K562 (cell line): ENCODE results near the gene TPK1. TPM values are rescaled to one million over a fixed set of nuclear protein-coding genes. Genes with fewer than 3 reads are reported as not detected.

Experiments
- ATAC-seq: fragments of 200-7000 bp; cut with Tn5 transposase; 3 replicates; pipeline ENCODE4 v1.9.1; 2020; ENCODE audit warnings: moderate library complexity
- BruUV-seq: library from RNA; stranded (reverse); fragments of 400-500 nt; replicated peaks from 2 replicates; lab custom pipeline; 2021; lab: Mats Ljungman, UMichigan
- CTCF ChIA-PET: fragments of 300-600 bp; formaldehyde crosslinking; extraction: SDS; loops from one replicate; lab custom pipeline; 2021; ENCODE audit warnings: low intra/inter-chr PET ratio; lab: Yijun Ruan, JAX
- POLR2A ChIA-PET: fragments of 300-600, 350-650 bp; sonication (Branson Sonifier 250); formaldehyde crosslinking; extraction: SDS; loops from one replicate; lab custom pipeline; 2021; ENCODE audit warnings: antibody characterized with exemption, inconsistent platforms; lab: Yijun Ruan, JAX
- DNase-seq, 4 experiments: peaks; one replicate each; pipeline versions ENCODE4 v3.0.0 to v3.0.0-alpha.2; 2011 to 2018; ENCODE audit warnings: low spot score in 3 of 4, mixed read lengths in 3 of 4; ENCODE audit errors: extremely low read depth in 1 of 4
- FAIRE-seq: peaks from 2 replicates; lab custom pipeline; 2011; peaks lifted over from hg19 to GRCh38; lab: Jason Lieb, UNC
- H2AFZ ChIP-seq: 2 replicates; pipeline ENCODE4 v1.6.0; 2011; ENCODE audit warnings: low read depth, low read length, control low read depth, inconsistent platforms
- H3K27ac ChIP-seq: fragments of 200-600 bp; 3 replicates; pipeline ENCODE4 v1.8.0; 2011; ENCODE audit warnings: low read depth, mild to moderate bottlenecking, control low read depth, inconsistent platforms, low read length, moderate library complexity, mixed read lengths; ENCODE audit errors: extremely low read depth
- H3K27me3 ChIP-seq, 2 experiments: fragments of 300-600 bp in 1 of 2; 2 replicates in 1 of 2; 3 replicates in 1 of 2; pipeline versions ENCODE4 v1.6.0 to v1.8.0; 2011; ENCODE audit warnings: inconsistent platforms in 2 of 2, low read length in 2 of 2, mild to moderate bottlenecking in 1 of 2, mixed read lengths in 1 of 2, moderate library complexity in 1 of 2; ENCODE audit not compliant: control insufficient read depth in 2 of 2, insufficient read depth in 2 of 2
- H3K36me3 ChIP-seq: fragments of 300-600 bp; 3 replicates; pipeline ENCODE4 v1.8.0; 2011; ENCODE audit warnings: mild to moderate bottlenecking, low read length, inconsistent platforms; ENCODE audit not compliant: control insufficient read depth, insufficient read depth
- H3K4me1 ChIP-seq, 2 experiments: fragments of 200-600 bp in 1 of 2; replicated peaks in 1 of 2; 2 replicates in 1 of 2; 3 replicates in 1 of 2; pipeline versions ENCODE4 v1.5.1 to v1.8.0; 2011; ENCODE audit warnings: inconsistent platforms in 2 of 2, low read length in 2 of 2, mild to moderate bottlenecking in 1 of 2, mixed read lengths in 1 of 2, moderate library complexity in 1 of 2; ENCODE audit not compliant: control insufficient read depth in 2 of 2, insufficient read depth in 2 of 2
- H3K4me2 ChIP-seq: 2 replicates; pipeline ENCODE4 v1.6.1; 2011; ENCODE audit warnings: low read length, control low read depth, inconsistent platforms, mixed read lengths; ENCODE audit not compliant: insufficient read depth
- H3K4me3 ChIP-seq: fragments of 200-600 bp; sonication (generic), shearing (Covaris generic); 2 replicates; pipeline ENCODE4 v1.5.1; 2016; ENCODE audit warnings: control low read depth, inconsistent platforms
- H3K79me2 ChIP-seq: fragments of 200-600 bp; 3 replicates; pipeline ENCODE4 v1.8.0; 2011; ENCODE audit warnings: low read length, inconsistent platforms; ENCODE audit not compliant: control insufficient read depth, insufficient read depth
- H3K9ac ChIP-seq, 2 experiments: 2 replicates each; pipeline versions ENCODE4 v1.6.0 to v1.6.1; 2011; ENCODE audit warnings: low read depth in 2 of 2, low read length in 2 of 2, control low read depth in 1 of 2, inconsistent platforms in 1 of 2, mild to moderate bottlenecking in 1 of 2, mixed read lengths in 1 of 2; ENCODE audit not compliant: insufficient read depth in 1 of 2
- H3K9me1 ChIP-seq: one replicate; pipeline ENCODE4 v1.6.0; 2011; ENCODE audit warnings: inconsistent platforms, mild to moderate bottlenecking, low read length, moderate library complexity; ENCODE audit not compliant: control insufficient read depth, insufficient read depth
- H3K9me3 ChIP-seq: replicated peaks from 2 replicates; pipeline ENCODE4 v1.5.1; 2011; ENCODE audit warnings: low read depth, low read length, inconsistent platforms; ENCODE audit not compliant: control insufficient read depth, insufficient read depth
- H4K20me1 ChIP-seq: replicated peaks from 2 replicates; pipeline ENCODE4 v1.6.1; 2011; ENCODE audit warnings: low read length, inconsistent platforms, mixed read lengths; ENCODE audit not compliant: control insufficient read depth, insufficient read depth
- ATF1 ChIP-seq, 2 experiments: fragments of 450-650 bp in 1 of 2; IDR thresholded peaks; 2 replicates each; pipeline ENCODE4 v1.6.1; 2016; ENCODE audit warnings: missing compliant biosample characterization in 1 of 2, missing genetic modification characterization in 1 of 2
- CBX2 ChIP-seq: fragments of 200-600 bp; sonication (generic); IDR thresholded peaks from one replicate; pipeline ENCODE4 v1.6.1; 2012; ENCODE audit warnings: mild to moderate bottlenecking, low read length, inconsistent platforms; ENCODE audit not compliant: insufficient read depth, poor library complexity, severe bottlenecking
- CHD1 ChIP-seq: fragments of 200-600 bp; sonication (generic); IDR thresholded peaks from one replicate; pipeline ENCODE4 v1.6.1; 2012; ENCODE audit warnings: mild to moderate bottlenecking, moderate library complexity, low read length, inconsistent platforms
- DNMT1 ChIP-seq: fragments of 450-650 bp; IDR thresholded peaks from 2 replicates; pipeline ENCODE4 v1.6.1; 2016; ENCODE audit warnings: antibody characterized with exemption, mild to moderate bottlenecking
- NEUROD1 ChIP-seq: fragments of 150-350 bp; IDR thresholded peaks from 2 replicates; pipeline ENCODE4 v1.6.1; 2014; ENCODE audit warnings: borderline replicate concordance, low read length, low read depth; ENCODE audit not compliant: partially characterized antibody
- PTRF ChIP-seq: fragments of 450-650 bp; IDR thresholded peaks from 2 replicates; pipeline ENCODE4 v1.6.1; 2016; ENCODE audit warnings: mild to moderate bottlenecking, missing genetic modification characterization, missing compliant biosample characterization
- RBM15 ChIP-seq: fragments of 200-400 bp; formaldehyde crosslinking; IDR thresholded peaks from 2 replicates; pipeline ENCODE4 v1.6.1; 2018; ENCODE audit warnings: mild to moderate bottlenecking, low read length, moderate library complexity; ENCODE audit not compliant: insufficient read depth
- TCF7 ChIP-seq: sonication (generic); IDR thresholded peaks from 2 replicates; pipeline ENCODE4 v1.6.1; 2016; ENCODE audit warnings: antibody characterized with exemption, borderline replicate concordance
- WHSC1 ChIP-seq: IDR thresholded peaks from one replicate; pipeline ENCODE4 v1.6.1; 2012; ENCODE audit warnings: low read length, control low read depth, inconsistent platforms
- ZC3H11A ChIP-seq: IDR thresholded peaks from 2 replicates; pipeline ENCODE4 v1.6.1; 2012; ENCODE audit warnings: low read depth, low read length, improper control_type of control experiment
- ZNF436 ChIP-seq: fragments of 250-450, 450-650 bp; sonication (Bioruptor Pico); formaldehyde crosslinking; IDR thresholded peaks from 2 replicates; pipeline ENCODE4 v1.7.0; 2020; ENCODE audit warnings: mild to moderate bottlenecking
- ZNF655 ChIP-seq: fragments of 250-450 bp; sonication (Bioruptor Pico); IDR thresholded peaks from 2 replicates; pipeline ENCODE4 v1.5.0; 2021
- WGBS: fragments of 100-300 bp; shearing (Covaris generic); methylation state at CpG from one replicate; pipeline ENCODE4 v1.1.6; 2016; ENCODE audit warnings: low coverage, mixed read lengths; ENCODE audit not compliant: insufficient coverage; ENCODE audit errors: missing lambda C conversion rate; 5-methylcytosine and 5-hydroxymethylcytosine counted together
- in situ Hi-C: fragments of 300-500 bp; cut with MboI; formaldehyde crosslinking; loops from 4 replicates; pipeline ENCODE4 v1.15.0; 2018; ENCODE audit warnings: inconsistent platforms, mixed read lengths
- intact Hi-C: fragments of 100-400 bp; cut with micrococcal nuclease; formaldehyde crosslinking; loops from 2 replicates; pipeline ENCODE4 v1.14.2; 2022
- polyA plus RNA-seq, 8 experiments: library from polyadenylated mRNA; depleted of rRNA in 4 of 8; stranded (reverse) in 5 of 8; unstranded in 3 of 8; fragments of >200 nt; fragmentation: Nextera tagmentation in 2 of 8; fragmentation: Illumina TruSeq in 1 of 8; extraction: Ambion mirVana in 2 of 8; extraction: Trizol in 1 of 8; gene quantifications; 2 replicates each; pipeline versions ENCODE4 v1.2.1 to v1.2.3, GENCODE V29; 2011 to 2014; ENCODE audit warnings: inconsistent platforms in 1 of 8, missing spikeins in 1 of 8
- total RNA-seq, 7 experiments: library from RNA; depleted of rRNA in 6 of 7; stranded (reverse); fragments of >200 nt in 6 of 7; fragmentation: Illumina TruSeq in 2 of 7; extraction: Trizol in 2 of 7; gene quantifications; 2 replicates each; pipeline versions ENCODE4 v1.2.1 to v1.2.3, GENCODE V29; 2011 to 2021; ENCODE audit warnings: low replicate concordance in 1 of 7
- TF ChIP-seq, protein P1 (sequence below), 3 experiments: fragments of 200-800 bp in 1 of 3; fragments of 250-450 bp in 1 of 3; fragments of 450-650 bp in 1 of 3; sonication (Bioruptor Pico) in 1 of 3; sonication (Bioruptor generic) in 1 of 3; formaldehyde crosslinking in 1 of 3; IDR thresholded peaks; 2 replicates each; pipeline versions ENCODE4 v1.6.1 to v1.8.0; 2016 to 2022; ENCODE audit warnings: mild to moderate bottlenecking in 2 of 3, missing genetic modification characterization in 2 of 3, missing compliant biosample characterization in 1 of 3, moderate library complexity in 1 of 3
- TF ChIP-seq, protein P2 (sequence below): fragments of 250-450 bp; sonication (Bioruptor Pico); IDR thresholded peaks from 2 replicates; pipeline ENCODE4 v1.4.0; 2020; ENCODE audit warnings: mild to moderate bottlenecking, moderate library complexity

Gene TPK1
- total and polyA plus RNA-seq, 9 of the 15 experiments (the other 6 are each of a cell fraction or from before 2014, with no cell fraction given), result 5.1 to 16.2 (median 9.2) TPM

DNA sequence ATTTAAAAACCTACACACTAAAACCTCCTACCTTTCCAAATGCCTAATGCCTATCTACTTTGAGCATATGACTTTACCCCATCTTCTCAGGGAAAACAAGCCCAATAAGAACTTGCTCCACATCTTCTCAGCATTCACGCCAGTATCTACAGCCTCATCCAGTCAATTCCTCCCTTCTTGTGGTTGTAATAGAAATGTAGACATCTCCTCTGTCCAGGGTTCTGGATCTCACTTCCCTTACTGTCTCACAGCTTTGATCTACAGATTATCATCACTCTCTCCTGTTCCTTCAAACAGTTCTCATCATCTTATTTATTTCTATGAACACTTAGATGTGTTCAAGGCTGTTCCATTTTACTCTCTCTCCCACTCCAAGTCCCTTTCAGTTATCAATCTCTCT, 361.9 kb downstream of the TPK1 start:
- H2AFZ ChIP-seq, result no peak overlapping the region
- POLR2A ChIA-PET, result interaction anchor here (0.6 kb wide), 1 partner anchor 1825 kb away, joined by 3 read pairs; no protein-coding TSS in a partner anchor
- FAIRE-seq (no peak), DNase-seq (no peak), ATAC-seq (no peak)
- H3K9me3 ChIP-seq, result no peaks in the 10 kb centered on the region
- intact Hi-C loops (no loop called here), in situ Hi-C loops (no loop called here)
- WGBS, result 8% methylated on average over 1 of the region's 1 CpG
- no peak overlapping the region for H3K4me2 ChIP-seq
- H3K9me1 ChIP-seq, result no peaks in the 10 kb centered on the region
- no peaks in the 10 kb centered on the region for H3K79me2 ChIP-seq
- BruUV-seq, result no TSS peak
- CTCF ChIA-PET, result no interaction called here
- H3K36me3 ChIP-seq, result no peaks in the 10 kb centered on the region
- no peaks in the 10 kb centered on the region for H4K20me1 ChIP-seq
- no peaks in the 10 kb centered on the region for H3K4me1 ChIP-seq
- no peaks in the 10 kb centered on the region for H3K27me3 ChIP-seq
- H3K4me3 ChIP-seq, result no peak overlapping the region
- no peak for TF ChIP-seq WHSC1
- TF ChIP-seq CBX2, result no peak
- TF ChIP-seq CHD1, result no peak
- no peak for TF ChIP-seq TCF7
- TF ChIP-seq ZC3H11A, result no peak
- TF ChIP-seq, protein P1, sequence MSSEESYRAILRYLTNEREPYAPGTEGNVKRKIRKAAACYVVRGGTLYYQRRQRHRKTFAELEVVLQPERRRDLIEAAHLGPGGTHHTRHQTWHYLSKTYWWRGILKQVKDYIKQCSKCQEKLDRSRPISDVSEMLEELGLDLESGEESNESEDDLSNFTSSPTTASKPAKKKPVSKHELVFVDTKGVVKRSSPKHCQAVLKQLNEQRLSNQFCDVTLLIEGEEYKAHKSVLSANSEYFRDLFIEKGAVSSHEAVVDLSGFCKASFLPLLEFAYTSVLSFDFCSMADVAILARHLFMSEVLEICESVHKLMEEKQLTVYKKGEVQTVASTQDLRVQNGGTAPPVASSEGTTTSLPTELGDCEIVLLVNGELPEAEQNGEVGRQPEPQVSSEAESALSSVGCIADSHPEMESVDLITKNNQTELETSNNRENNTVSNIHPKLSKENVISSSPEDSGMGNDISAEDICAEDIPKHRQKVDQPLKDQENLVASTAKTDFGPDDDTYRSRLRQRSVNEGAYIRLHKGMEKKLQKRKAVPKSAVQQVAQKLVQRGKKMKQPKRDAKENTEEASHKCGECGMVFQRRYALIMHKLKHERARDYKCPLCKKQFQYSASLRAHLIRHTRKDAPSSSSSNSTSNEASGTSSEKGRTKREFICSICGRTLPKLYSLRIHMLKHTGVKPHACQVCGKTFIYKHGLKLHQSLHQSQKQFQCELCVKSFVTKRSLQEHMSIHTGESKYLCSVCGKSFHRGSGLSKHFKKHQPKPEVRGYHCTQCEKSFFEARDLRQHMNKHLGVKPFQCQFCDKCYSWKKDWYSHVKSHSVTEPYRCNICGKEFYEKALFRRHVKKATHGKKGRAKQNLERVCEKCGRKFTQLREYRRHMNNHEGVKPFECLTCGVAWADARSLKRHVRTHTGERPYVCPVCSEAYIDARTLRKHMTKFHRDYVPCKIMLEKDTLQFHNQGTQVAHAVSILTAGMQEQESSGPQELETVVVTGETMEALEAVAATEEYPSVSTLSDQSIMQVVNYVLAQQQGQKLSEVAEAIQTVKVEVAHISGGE (CRISPR knock-in tag; IDR thresholded peaks at IDR 0.05), result no peak
- no peak for TF ChIP-seq NEUROD1
- TF ChIP-seq DNMT1, result no peak
- TF ChIP-seq ZNF655 (CRISPR knock-in tag), result no peak
- TF ChIP-seq PTRF, result no peak
- no peak for TF ChIP-seq ATF1 (CRISPR knock-in tag; IDR thresholded peaks at IDR 0.05)
- no peak for TF ChIP-seq ATF1 (tag; IDR thresholded peaks at IDR 0.05)
- TF ChIP-seq, protein P2, sequence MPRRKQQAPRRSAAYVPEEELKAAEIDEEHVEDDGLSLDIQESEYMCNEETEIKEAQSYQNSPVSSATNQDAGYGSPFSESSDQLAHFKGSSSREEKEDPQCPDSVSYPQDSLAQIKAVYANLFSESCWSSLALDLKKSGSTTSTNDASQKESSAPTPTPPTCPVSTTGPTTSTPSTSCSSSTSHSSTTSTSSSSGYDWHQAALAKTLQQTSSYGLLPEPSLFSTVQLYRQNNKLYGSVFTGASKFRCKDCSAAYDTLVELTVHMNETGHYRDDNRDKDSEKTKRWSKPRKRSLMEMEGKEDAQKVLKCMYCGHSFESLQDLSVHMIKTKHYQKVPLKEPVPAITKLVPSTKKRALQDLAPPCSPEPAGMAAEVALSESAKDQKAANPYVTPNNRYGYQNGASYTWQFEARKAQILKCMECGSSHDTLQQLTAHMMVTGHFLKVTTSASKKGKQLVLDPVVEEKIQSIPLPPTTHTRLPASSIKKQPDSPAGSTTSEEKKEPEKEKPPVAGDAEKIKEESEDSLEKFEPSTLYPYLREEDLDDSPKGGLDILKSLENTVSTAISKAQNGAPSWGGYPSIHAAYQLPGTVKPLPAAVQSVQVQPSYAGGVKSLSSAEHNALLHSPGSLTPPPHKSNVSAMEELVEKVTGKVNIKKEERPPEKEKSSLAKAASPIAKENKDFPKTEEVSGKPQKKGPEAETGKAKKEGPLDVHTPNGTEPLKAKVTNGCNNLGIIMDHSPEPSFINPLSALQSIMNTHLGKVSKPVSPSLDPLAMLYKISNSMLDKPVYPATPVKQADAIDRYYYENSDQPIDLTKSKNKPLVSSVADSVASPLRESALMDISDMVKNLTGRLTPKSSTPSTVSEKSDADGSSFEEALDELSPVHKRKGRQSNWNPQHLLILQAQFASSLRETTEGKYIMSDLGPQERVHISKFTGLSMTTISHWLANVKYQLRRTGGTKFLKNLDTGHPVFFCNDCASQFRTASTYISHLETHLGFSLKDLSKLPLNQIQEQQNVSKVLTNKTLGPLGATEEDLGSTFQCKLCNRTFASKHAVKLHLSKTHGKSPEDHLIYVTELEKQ (CRISPR knock-in tag), result no peak
- no peak for TF ChIP-seq RBM15
- no peak for TF ChIP-seq ZNF436 (CRISPR knock-in tag)
- no peak overlapping the region for H3K9ac ChIP-seq
- H3K27ac ChIP-seq, result no peak overlapping the region
